GM21447 (cell line): ENCODE results near the gene BOC.

Source experiments
- ATAC-seq: cut with Tn5 transposase; IDR thresholded peaks from one replicate; pipeline ENCODE4 v1.9.1; 2021; ENCODE audit not compliant: unreplicated experiment

The BOC gene

GRCh38 chr3:113283306-113283705 is 71.9 kb downstream of the BOC start:
- no peak for ATAC-seq

DNA sequence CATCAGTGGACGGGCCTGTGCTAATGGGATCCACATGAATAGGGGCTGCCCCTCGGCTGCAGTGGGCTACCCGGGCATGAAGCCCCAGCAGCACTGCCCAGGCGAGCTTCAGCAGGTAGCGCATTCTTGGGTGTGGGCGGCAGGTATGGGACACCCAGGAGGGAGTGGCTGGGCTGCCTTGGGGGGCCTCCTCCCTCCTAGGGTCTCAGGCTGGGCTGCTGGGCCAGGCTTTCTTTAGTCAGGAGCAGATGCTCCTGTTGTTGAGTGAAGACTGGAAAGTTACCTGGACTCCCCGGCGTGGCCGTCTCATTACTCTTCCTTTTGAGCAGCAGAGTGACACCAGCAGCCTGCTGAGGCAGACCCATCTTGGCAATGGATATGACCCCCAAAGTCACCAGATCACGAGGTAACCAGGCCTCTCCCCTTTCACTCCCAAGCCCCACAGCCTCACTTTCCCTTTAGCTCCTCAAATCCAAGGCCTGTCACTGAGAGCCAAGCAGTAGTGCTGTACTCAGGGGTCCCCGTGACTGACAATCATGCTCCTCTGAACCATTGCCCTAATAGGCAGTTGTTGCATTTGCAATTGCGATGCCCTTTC is 73.2 kb downstream of the BOC start:
- ATAC-seq: no peak

DNA sequence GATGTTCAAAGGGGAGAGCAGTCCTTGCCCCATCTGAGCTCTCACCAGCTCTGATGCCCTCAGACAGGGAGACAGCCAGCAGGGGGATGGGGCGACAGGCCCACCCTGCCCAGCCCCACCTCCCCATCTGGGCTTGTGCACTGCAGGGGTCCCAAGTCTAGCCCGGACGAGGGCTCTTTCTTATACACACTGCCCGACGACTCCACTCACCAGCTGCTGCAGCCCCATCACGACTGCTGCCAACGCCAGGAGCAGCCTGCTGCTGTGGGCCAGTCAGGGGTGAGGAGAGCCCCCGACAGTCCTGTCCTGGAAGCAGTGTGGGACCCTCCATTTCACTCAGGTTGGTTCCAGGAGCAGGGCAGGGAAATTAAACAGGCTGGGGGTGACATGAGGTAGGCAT is 73.9 kb downstream of the BOC start:
- ATAC-seq: no peak

DNA sequence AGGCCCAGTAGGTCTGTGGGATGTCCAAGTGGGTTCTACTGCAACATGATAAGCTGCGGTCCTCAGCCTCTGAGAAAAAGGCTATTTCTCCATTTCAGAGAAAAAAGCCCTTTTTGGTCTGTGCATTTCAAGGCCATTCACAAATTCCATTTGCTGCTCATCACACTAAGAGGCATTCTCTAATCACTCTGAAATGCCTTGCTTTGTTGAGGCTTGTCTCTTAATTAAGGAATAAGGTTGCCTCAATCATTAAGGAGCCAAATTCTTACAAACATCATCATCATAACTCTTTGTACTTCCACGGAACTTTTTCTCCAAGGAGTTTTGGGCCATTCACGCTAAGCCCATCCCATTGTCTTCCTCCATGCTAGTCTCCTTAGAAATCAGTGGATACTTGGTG is 74.4 kb downstream of the BOC start:
- ATAC-seq: no peak

- no peak for ATAC-seq
These were observed 75.2 kb downstream of the BOC start for GRCh38 chr3:113286524-113286923.

- ATAC-seq: no peak
These were observed 75.9 kb downstream of the BOC start for GRCh38 chr3:113287111-113287802.

DNA sequence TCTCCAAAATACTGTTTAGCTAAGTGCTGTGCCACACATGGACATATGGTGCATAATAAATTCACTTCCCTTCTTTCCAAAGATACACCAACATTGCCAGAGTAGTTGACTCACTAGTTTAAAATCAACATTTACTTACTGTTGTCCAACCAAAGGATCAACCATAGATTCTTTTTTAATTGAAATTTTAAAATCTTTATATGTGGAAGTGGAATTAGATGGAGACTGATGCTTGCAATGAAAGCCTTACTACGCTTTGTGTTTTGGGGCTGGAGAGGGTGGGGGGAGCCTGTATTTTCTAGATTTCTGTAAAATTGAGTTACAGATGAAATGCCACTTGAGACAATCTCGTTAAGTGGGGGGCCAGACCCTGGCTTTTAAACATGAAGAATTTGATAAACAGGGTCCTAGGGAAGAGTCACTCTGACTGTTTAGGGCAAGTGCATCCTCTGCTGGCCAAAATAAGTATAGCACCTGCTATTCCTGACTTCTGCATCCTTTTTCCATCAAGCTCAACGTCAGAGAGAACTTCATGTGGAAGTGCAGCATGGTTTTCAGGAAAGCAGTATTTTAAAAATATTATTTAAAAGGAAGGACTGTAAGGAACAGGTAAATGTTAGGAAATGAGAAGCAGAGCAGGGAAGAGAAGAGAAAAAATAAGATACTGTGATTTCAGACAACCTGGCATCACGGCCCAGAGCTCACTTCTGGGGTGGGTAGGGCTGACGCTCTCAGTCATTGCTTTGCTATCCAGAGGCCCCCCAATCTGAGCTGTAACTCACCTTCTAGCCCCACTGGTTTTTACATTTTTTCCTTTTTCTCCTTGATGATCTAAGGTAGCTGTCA is 76.7 kb downstream of the BOC start:
- no peak for ATAC-seq

DNA sequence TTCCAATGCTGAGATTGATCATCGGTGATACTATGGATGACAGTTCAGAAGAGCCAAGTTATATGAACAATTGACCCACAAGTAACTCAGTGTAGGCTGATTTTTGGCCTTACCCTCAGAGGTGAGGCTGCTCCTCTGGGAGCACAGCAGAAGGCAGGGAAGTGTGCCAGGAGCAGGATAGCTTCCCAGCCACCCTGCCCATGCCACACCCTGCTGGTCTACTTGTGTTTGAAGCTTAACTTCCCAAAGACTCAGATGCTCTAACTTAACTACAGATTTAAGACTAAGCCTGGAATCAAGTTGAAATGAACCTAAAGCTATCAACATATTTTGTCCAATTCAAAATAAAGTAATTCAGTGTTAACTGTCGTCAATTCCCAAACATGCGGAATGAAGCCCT is 77.5 kb downstream of the BOC start:
- no peak for ATAC-seq

DNA sequence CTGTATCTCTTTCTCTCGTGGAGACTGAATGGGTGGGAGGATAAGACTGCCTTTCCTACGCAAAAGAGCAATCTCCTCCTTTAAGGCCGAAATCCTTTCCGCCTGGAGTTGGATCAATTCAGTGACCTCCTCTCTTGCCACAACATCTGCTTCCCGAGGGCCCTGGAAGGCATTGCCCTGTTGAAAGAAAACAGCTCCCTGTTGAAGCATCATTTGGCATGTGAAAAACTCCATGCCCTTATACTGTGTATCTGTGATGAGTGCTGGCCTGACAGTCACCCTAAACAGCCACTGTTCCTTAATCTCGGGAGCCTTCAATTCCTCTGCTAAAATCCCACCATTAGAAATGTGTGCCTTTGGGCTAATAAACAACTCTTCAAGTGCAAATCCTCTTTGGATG is 80.2 kb downstream of the BOC start:
- no peak for ATAC-seq

DNA sequence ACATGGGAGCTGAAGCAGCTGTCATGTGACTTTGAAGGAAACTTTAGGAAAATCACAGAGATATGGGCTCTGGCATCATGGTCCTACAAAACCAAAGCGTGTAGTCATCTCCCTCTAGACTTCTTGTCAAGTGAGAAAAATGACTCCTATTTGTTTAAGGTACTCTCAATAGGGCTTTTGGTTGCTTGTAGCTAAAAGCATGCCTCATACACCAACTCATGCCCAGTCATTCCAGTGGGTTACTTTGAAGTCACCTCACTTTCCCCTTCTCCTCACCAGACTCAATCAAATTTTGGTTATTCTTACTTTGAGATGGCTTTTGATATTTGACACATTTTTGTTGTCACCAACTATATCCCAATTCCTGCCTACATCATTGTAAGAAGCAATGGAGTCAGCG is 81.6 kb downstream of the BOC start:
- ATAC-seq: no peak

GRCh38 chr3:113293348-113293747 is 82.0 kb downstream of the BOC start:
- no peak for ATAC-seq

DNA sequence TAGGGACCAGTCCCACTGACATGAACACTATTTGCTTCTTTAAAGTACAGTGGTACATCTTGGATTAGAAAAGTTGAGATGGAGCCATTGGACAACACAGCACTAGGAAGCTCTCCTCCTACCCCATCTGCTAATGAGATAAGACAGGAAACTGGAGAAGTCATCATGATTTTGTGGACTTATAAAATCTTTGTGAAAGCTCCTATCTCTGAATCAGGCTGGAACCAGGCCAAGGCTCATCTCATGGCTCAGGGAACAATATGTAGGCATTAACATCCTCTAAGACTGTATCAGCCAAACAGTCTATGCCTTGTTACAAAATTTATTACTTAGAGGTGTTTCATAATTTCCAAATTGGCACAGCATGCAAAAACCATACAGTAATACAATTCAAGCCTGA is 84.1 kb downstream of the BOC start:
- ATAC-seq: no peak

DNA sequence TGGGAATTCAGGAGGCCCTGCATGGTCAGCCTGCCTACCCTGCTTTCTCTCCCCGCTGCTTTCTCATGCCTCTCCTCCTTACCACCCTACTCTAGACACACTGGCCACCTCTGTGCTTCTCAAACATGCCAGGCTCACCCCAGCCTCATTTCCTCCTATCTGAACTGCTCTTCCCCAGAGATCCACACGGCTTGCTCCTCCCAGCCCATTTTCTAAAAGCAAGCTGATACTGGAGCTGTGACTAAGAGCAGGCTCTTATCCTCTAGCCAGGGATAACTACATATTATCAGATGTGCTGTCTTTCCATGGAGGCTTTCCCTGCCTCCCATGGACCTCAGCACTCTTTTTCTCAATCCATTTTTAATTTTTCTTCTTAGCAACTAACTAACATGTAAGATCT is 85.9 kb downstream of the BOC start:
- ATAC-seq: no peak

- no peak for ATAC-seq
These were observed 86.5 kb downstream of the BOC start for GRCh38 chr3:113297841-113298240.

DNA sequence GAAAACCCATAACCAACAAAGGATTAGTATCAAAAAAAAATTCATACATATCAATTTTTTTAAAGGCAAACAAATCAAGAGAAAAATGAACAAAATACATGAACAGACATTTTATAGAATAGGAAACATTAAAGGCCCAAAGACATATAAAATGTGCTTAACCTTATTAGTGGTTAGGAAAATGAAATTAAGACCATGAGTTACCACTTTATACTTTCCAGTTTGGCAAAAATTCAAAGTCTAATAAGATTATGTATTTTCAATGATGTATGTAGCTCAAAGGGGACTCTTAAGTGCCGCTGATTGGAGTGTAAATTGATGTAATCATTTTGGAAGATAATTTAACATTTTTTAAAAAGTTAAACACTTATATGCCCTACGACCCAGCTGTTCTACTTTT is 89.2 kb downstream of the BOC start:
- ATAC-seq: no peak

DNA sequence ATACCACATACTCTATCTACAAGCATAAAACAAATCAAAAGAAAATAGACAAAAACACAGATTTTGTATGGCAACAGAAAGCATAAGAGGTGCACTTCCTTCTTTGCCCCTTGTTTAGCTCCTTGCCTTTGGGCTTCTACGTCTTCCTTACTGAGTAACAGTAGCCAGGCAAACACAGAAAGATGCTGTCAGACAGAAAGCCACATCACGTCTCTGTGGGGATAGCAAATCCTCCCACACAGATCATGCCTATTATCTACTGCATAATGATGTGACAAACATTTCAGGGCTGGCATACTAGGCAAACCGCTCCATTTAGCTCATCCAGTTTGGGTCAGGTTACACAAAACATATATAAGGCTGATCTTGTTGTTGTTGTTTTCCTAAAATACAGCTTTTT is 92.7 kb downstream of the BOC start:
- no peak for ATAC-seq

DNA sequence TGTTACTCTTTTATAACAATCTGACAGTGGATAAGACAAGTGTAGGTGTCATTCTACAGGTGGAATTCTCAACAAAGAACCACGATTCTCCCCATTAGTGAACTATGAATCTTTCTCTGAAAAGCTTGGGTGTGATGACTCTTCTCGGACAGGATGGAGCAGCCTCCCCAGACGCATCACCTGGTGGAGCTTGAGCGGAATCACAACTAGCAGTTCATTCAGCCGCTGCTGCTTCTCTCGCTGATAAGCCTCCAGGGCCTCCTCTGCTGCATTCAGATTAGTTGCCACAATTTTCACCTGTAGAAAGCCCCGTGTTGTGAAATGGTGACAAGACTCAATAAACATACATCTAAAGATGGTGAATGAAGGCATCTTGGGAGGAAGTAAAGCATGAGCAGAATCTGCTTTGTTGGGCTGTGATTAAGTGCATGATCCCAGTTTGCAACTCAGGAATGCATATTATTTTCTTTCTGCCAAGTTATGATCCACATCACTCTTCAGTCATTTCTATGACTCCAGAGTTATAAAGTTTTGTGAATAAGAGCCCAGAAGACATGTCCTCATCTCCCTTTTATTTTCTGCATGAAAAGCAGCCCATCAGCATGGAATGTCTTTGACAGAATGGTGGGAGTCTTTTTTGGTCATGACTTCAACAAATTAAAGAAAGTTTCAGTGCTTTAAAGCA is 93.6 kb downstream of the BOC start:
- ATAC-seq: no peak

- ATAC-seq: no peak
These were observed 99.6 kb downstream of the BOC start for GRCh38 chr3:113310960-113311359.

DNA sequence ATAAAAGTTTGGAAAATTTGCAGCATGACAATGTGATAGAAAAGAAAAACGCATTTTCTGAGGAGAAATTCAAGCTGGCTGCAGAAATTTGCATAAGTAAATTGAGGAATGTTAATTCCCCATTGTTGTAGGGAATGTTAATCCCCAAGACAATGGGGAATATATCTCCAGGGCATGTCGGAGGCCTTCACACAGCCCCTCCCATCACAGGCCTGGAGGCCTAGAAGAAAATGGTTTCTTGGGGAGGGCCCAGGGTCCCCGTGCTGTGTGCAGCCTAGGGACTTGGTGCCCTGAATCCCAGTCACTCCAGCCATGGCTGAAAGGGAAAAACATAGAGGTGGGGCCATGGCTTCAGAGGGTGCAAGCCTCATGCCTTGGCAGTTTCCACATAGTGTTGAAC is 101.1 kb downstream of the BOC start:
- ATAC-seq: no peak

- no peak for ATAC-seq
These were observed 103.6 kb downstream of the BOC start for GRCh38 chr3:113314923-113315322.

GRCh38 chr3:113329757-113330156 is 118.4 kb downstream of the BOC start:
- ATAC-seq: no peak

- no peak for ATAC-seq
These were observed 119.4 kb downstream of the BOC start for GRCh38 chr3:113330742-113331141.
